ENCODE data around the gene GARNL3.

Gene GARNL3

GRCh38 chr9:127424676-127424999, 160.1 kb downstream of the GARNL3 start (continued):
- no peak for TF ChIP-seq ZNF112 (tag by site-specific recombination; IDR thresholded peaks at IDR 0.05)
- TF ChIP-seq ZFHX2 (tag by site-specific recombination; conservative IDR thresholded peaks at IDR 0.05), result no peak
- no peak for TF ChIP-seq ZNF214 (tag by site-specific recombination; IDR thresholded peaks at IDR 0.05; ENCODE audit: borderline replicate concordance)
- TF ChIP-seq ZNF223 (tag by site-specific recombination; IDR thresholded peaks at IDR 0.05), result no peak
- TF ChIP-seq PRDM2 (tag by site-specific recombination; IDR thresholded peaks at IDR 0.05; ENCODE audit: borderline replicate concordance), result no peak
- TF ChIP-seq ZNF155 (tag by site-specific recombination; IDR thresholded peaks at IDR 0.05), result no peak
- TF ChIP-seq KLF1 (tag by site-specific recombination; IDR thresholded peaks at IDR 0.05), result no peak
- TF ChIP-seq REST (tag by site-specific recombination; IDR thresholded peaks at IDR 0.05), result peak; percentile 34; the same call in 1 of the 2 replicates
- TF ChIP-seq YY1 (tag by site-specific recombination; IDR thresholded peaks at IDR 0.05), result no peak
- TF ChIP-seq ZNF555 (tag by site-specific recombination; conservative IDR thresholded peaks at IDR 0.05), result no peak
- no peak for TF ChIP-seq ZNF548 (tag by site-specific recombination; IDR thresholded peaks at IDR 0.05)
- TF ChIP-seq ZNF544 (tag by site-specific recombination; IDR thresholded peaks at IDR 0.05), result no peak
- TF ChIP-seq ZNF174 (tag by site-specific recombination; IDR thresholded peaks at IDR 0.05), result no peak
- no peak for TF ChIP-seq ZNF561 (tag by site-specific recombination; IDR thresholded peaks at IDR 0.05; ENCODE audit: borderline replicate concordance)
- no peak for TF ChIP-seq ZNF202 (tag by site-specific recombination; IDR thresholded peaks at IDR 0.05; ENCODE audit: borderline replicate concordance)

GRCh38 chr9:127426756-127427155, 162.2 kb downstream of the GARNL3 start:
- no peak overlapping the region for H3K27ac ChIP-seq (ENCODE audit: extremely low read depth, low read depth, low read length)
- TF ChIP-seq ZNF747 (tag by site-specific recombination; IDR thresholded peaks at IDR 0.05) (no peak), KLF8 (tag by site-specific recombination; IDR thresholded peaks at IDR 0.05) (no peak)
- ChIA-PET CTCF (interaction anchor here (0.6 kb wide), 1 partner anchor 467 kb away, joined by 3 read pairs; no protein-coding TSS in a partner anchor), POLR2A (no interaction called here)
- no peak overlapping the region for H3K4me3 ChIP-seq (ENCODE audit: low read depth, low read length)
- peaks cover 23 to 49% of the 10 kb centered on the region in 2 experiments; a peak in 2 of 3 replicates for H3K36me3 ChIP-seq (ENCODE audit: control insufficient read depth in 2 of 2, insufficient read depth in 1 of 2, low read length in 2 of 2)
- H3K9me3 ChIP-seq (ENCODE audit: control insufficient read depth, insufficient read depth, low read depth, low read length), result no peaks in the 10 kb centered on the region
- H3K4me1 ChIP-seq (ENCODE audit: control insufficient read depth, insufficient read depth, low read length), result 0 out of 2 replicates have a peak, but pooled peaks cover 5% of the 10 kb centered on the region
